Heart left ventricle (tissue), 13 donors: ENCODE data around the gene CCDC18.

Source experiments
- CTCF ChIP-seq, 12 donors: fragments of 200-600 bp; sonication (generic) in 4 of 12; IDR thresholded peaks; one replicate each; pipeline versions ENCODE4 v1.5.0 to v1.8.0; 2018 to 2022; ENCODE audit warnings: antibody characterized with exemption in 12 of 12, mild to moderate bottlenecking in 5 of 12
- POLR2A ChIP-seq, 2 donors: fragments of 450-650 bp; IDR thresholded peaks; one replicate each; pipeline ENCODE4 v1.6.1; 2017; ENCODE audit warnings: antibody characterized with exemption in 2 of 2, mild to moderate bottlenecking in 2 of 2, moderate library complexity in 2 of 2
- donor health status: ischemic (EF 13 %, LVEDD 7.1; RV severe dilation, severe dysfunction).
- donor health status: DM: no; HTN: yes; CAD: no.
- donor health status: DM: no; HTN: no; CAD: no.
- donor health status: ischemic (EF 25% LVEDD 6.9; RV normal size, moderate dysfunction).
- donor health status: ischemic (EF 25% LVEDD 5.7; RV mildly dilated, moderate dysfunction).
- donor health status: ischemic (EF 35%, LVEDD 5.7; RV mildly dilated, moderate dysfunction).
- donor health status: nonischemic (EF 11% LVEDD 7.7; RV severe dilation, severe dysfunction).
- donor health status: DM: yes; HTN: yes; CAD: no.
- donor health status: PGD.
- donor health status: ischemic (EF 29% LVEDD 5.4; RV normal size, mild dysfunction).
- donor health status: nonischemic (EF 23%, LVEDD 6.1; RV moderate dilation, normal function).

GRCh38 chr1:93171549-93172034 is 8.9 kb upstream of the CCDC18 start:
- no peak for TF ChIP-seq CTCF (IDR thresholded peaks at IDR 0.05)
- TF ChIP-seq POLR2A (IDR thresholded peaks at IDR 0.05) = no peak
